GM10266 (cell line): ENCODE measurements around the gene PAK5.

ENCODE experiments used
- DNase-seq: peaks from one replicate; pipeline ENCODE4 v3.0.0; 2012; ENCODE audit errors: extremely low spot score
- CTCF ChIP-seq: IDR thresholded peaks from 2 replicates; pipeline ENCODE4 v1.5.1; 2012; ENCODE audit warnings: mild to moderate bottlenecking, low read depth; ENCODE audit not compliant: control insufficient read depth, insufficient read depth; ENCODE audit errors: missing control alignments

The PAK5 gene

GRCh38 chr20:9520086-9520485, 318.8 kb downstream of the PAK5 start:
- no peak for DNase-seq
- TF ChIP-seq CTCF = no peak

GRCh38 chr20:9518576-9519175, 320.2 kb downstream of the PAK5 start:
- no peak for TF ChIP-seq CTCF
- DNase-seq = no peak

- DNase-seq = no peak
- TF ChIP-seq CTCF = no peak
These were observed 321.3 kb downstream of the PAK5 start for GRCh38 chr20:9517297-9518162.

- no peak for TF ChIP-seq CTCF
These were observed 322.5 kb downstream of the PAK5 start for GRCh38 chr20:9516234-9516871.

GRCh38 chr20:9515741-9516233, 323.1 kb downstream of the PAK5 start:
- no peak for DNase-seq

More at GRCh38 chr20:9516234-9516871, 322.5 kb downstream of the PAK5 start:
- no peak for DNase-seq

GRCh38 chr20:9515214-9515585, 323.7 kb downstream of the PAK5 start:
- no peak for TF ChIP-seq CTCF
- DNase-seq = no peak

More at GRCh38 chr20:9515741-9516233, 323.1 kb downstream of the PAK5 start:
- TF ChIP-seq CTCF = no peak
